CD4-positive, alpha-beta T cell treated with Interleukin-15 for 1 hour (primary cell): ENCODE results near the gene RNASE13.

Experiments used
- DNase-seq: peaks from one replicate; pipeline ENCODE4 v3.0.0-alpha.2; 2020

RNASE13 gene

GRCh38 chr14:21063479-21063878 lies 28.9 kb upstream of the RNASE13 start:
- no peak for DNase-seq

GRCh38 chr14:21061347-21061668 lies 26.7 kb upstream of the RNASE13 start:
- no peak for DNase-seq

GRCh38 chr14:21060614-21061346 lies 26.2 kb upstream of the RNASE13 start:
- DNase-seq = no peak

GRCh38 chr14:21059842-21060613 lies 25.4 kb upstream of the RNASE13 start:
- no peak for DNase-seq

- DNase-seq = no peak
These were observed 24.3 kb upstream of the RNASE13 start for GRCh38 chr14:21058903-21059302.

- DNase-seq = no peak
These were observed 23.4 kb upstream of the RNASE13 start, which contains the start of gene RNASE8 for GRCh38 chr14:21057803-21058675. RNASE8 (plus strand) TSS chr14:21057822; CDS start chr14:21057893, 71 bp downstream.

- DNase-seq = no peak
These were observed 22.0 kb upstream of the RNASE13 start for GRCh38 chr14:21056520-21057163.

- DNase-seq = no peak
These were observed 21.0 kb upstream of the RNASE13 start for GRCh38 chr14:21055432-21056117.

GRCh38 chr14:21054768-21055145 lies 20.1 kb upstream of the RNASE13 start:
- no peak for DNase-seq

- DNase-seq = no peak
These were observed 19.6 kb upstream of the RNASE13 start for GRCh38 chr14:21054123-21054767.

GRCh38 chr14:21053184-21054122 lies 18.8 kb upstream of the RNASE13 start:
- DNase-seq = no peak

GRCh38 chr14:21050597-21050996 lies 16.0 kb upstream of the RNASE13 start:
- no peak for DNase-seq

GRCh38 chr14:21049271-21049673 lies 14.7 kb upstream of the RNASE13 start:
- no peak for DNase-seq

- DNase-seq = no peak
These were observed 14.0 kb upstream of the RNASE13 start for GRCh38 chr14:21048638-21049037.

- no peak for DNase-seq
These were observed 12.8 kb upstream of the RNASE13 start for GRCh38 chr14:21047378-21047781.

GRCh38 chr14:21043974-21044618 lies 9.5 kb upstream of the RNASE13 start:
- DNase-seq = no peak

GRCh38 chr14:21043387-21043973 lies 8.9 kb upstream of the RNASE13 start:
- no peak for DNase-seq

- no peak for DNase-seq
These were observed 8.3 kb upstream of the RNASE13 start for GRCh38 chr14:21042918-21043317.

GRCh38 chr14:21041676-21042433 lies 7.2 kb upstream of the RNASE13 start, which contains the start of gene RNASE7:
RNASE7 (plus strand) TSS chr14:21042362; CDS start chr14:21042993, 631 bp downstream.
- DNase-seq = no peak
